Adrenal gland (tissue), 12 donors: ENCODE data around the gene FABP1. TPM values are rescaled to one million over a fixed set of nuclear protein-coding genes. Genes with fewer than 3 reads are reported as not detected.

Source experiments
- DNase-seq, 7 donors: peaks; one replicate each; pipeline ENCODE4 v3.0.0-alpha.2; 2019 to 2020
- H3K27ac ChIP-seq, 5 donors: fragments of 200-600 bp; sonication (generic) in 4 of 5; 1 replicate in 3 of 5; 2 replicates in 2 of 5; pipeline versions ENCODE4 v1.5.1 to v1.8.0; 2016 to 2020; ENCODE audit warnings: mild to moderate bottlenecking in 1 of 5
- H3K27me3 ChIP-seq: fragments of 200-600 bp; 2 replicates; pipeline ENCODE4 v1.8.0; 2021
- H3K36me3 ChIP-seq, 2 donors: fragments of 200-600 bp; replicated peaks in 1 of 2; 1 replicate in 1 of 2; 2 replicates in 1 of 2; pipeline versions ENCODE4 v1.5.1 to v1.8.0; 2018 to 2022
- H3K4me1 ChIP-seq, 2 donors: fragments of 200-600 bp; replicated peaks in 1 of 2; 1 replicate in 1 of 2; 2 replicates in 1 of 2; pipeline versions ENCODE4 v1.5.1 to v1.8.0; 2018 to 2021
- H3K4me3 ChIP-seq, 4 donors: fragments of 200-600 bp; sonication (generic) in 3 of 4; one replicate each; pipeline ENCODE4 v1.5.1; 2016 to 2018
- H3K9me3 ChIP-seq, 3 donors: fragments of 200-600 bp; sonication (generic) in 1 of 3; replicated peaks in 1 of 3; 1 replicate in 2 of 3; 2 replicates in 1 of 3; pipeline versions ENCODE4 v1.5.1 to v1.8.0; 2016 to 2021
- CTCF ChIP-seq, 6 experiments: fragments of 450-650 bp in 4 of 6; fragments of 200-600 bp in 2 of 6; sonication (generic) in 1 of 6; IDR thresholded peaks; 1 replicate in 5 of 6; 2 replicates in 1 of 6; pipeline versions ENCODE4 v1.5.1 to v1.8.0; 2016 to 2021; ENCODE audit warnings: antibody characterized with exemption in 6 of 6, mild to moderate bottlenecking in 2 of 6, moderate library complexity in 1 of 6
- POLR2A ChIP-seq, 2 donors: fragments of 450-650 bp; IDR thresholded peaks; one replicate each; pipeline ENCODE4 v1.6.1; 2017; ENCODE audit warnings: antibody characterized with exemption in 2 of 2, mild to moderate bottlenecking in 2 of 2, moderate library complexity in 1 of 2
- WGBS, 4 donors: extraction: QIAGEN DNeasy Blood & Tissue Kit in 2 of 4; methylation state at CpG; one replicate each; pipeline versions ENCODE4 v1.1.5 to v1.1.7; 2013 to 2017; 5-methylcytosine and 5-hydroxymethylcytosine counted together
- intact Hi-C, 2 donors: fragments of 100-400 bp; cut with DNase I; formaldehyde crosslinking; loops; one replicate each; pipeline versions ENCODE4 v1.14.1 to v1.15.0; 2022 to 2023
- polyA plus RNA-seq, 3 donors: library from polyadenylated mRNA; stranded (reverse); fragments of 200-250 nt in 2 of 3; fragments of 350-450 nt in 1 of 3; fragmentation: Illumina TruSeq in 1 of 3; extraction: RNeasy Lipid Tissue Mini Kit (QIAGEN cat#74804) in 1 of 3; gene quantifications; one replicate each; pipeline ENCODE4 v1.2.3, GENCODE V29; 2013 to 2014
- total RNA-seq, 9 donors: library from RNA; depleted of rRNA in 4 of 9; stranded (reverse); fragments of >200 nt in 4 of 9; fragments of 120-200 nt in 1 of 9; fragmentation: NEBNext Ultra II Directional in 1 of 9; extraction: Animal tissue kit (Norgen Biotek cat#: 25700) in 1 of 9; gene quantifications; one replicate each; pipeline versions ENCODE4 v1.1.0 to v1.2.4, GENCODE V29; 2013 to 2023
- donor health status: healthy with polysubstance abuse.
- donor health status: Bipolar disorder and iron deficiency.
- donor health status: DM: yes; HTN: yes; CAD: no.
- donor health status: DM: no; HTN: no; CAD: no.
- donor health status: DM: no; HTN: no; CAD: no.
- donor health status: DM: yes; HTN: yes; CAD: no.

FABP1 gene
- total and polyA plus RNA-seq, 12 donors: 0.43 to 4.9 (median 1.0) TPM; not detected in 7

DNA sequence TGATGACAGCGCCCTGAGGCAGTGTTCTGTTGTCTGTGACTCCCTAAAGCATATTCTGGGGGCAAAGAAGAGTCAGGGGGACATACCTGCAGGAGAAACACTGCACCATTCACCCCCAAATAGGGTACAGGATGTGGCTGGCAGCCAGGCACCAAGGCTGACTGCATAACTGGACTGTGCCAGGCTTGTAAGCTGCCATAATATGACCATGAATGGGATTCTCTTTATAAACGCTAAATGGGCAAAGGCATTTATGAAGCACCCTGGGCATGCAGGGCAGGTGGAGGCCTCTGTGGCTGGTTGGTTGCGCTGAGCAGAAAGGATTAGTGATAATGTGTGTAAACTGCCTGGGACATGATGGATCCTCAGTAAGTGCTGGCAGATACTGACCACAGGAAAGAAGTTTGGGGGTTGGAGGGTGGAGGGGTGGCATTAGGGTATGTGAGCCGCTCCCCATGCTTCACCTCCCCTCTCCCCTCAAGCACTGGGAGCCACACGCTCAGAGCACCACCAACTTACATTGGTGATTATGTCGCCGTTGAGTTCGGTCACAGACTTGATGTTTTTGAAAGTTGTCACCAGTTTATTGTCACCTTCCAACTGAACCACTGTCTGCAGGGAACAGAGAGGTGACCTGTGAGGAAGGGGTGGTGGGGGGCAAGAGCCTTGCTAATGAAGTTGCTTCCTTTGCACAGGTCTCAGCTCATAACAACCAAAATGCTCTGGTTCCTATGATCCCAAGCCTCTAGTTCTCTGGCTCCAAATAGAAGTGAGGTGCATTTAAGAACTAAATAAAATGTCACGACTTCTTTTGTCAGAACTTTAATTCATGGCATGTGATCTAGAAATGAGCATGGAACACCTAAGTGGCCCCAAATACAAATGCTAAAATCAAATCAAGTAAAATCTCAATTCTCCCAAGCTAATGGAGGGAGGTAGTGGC lies 3.6 kb downstream of the FABP1 start:
- Histone ChIP-seq H3K27me3 (peaks cover under 1% of the 10 kb centered on the region), H3K4me1 (no peaks in the 10 kb centered on the region), H3K4me3 (no peak overlapping the region), H3K27ac (no peak overlapping the region), H3K9me3 (no peaks in the 10 kb centered on the region), H3K36me3 (no peaks in the 10 kb centered on the region)
- DNase-seq: no peak
- 84 to 89% (median 85%) methylated on average over 9 of the region's 9 CpGs for WGBS, 4 donors
- TF ChIP-seq POLR2A (IDR thresholded peaks at IDR 0.05) (no peak), CTCF (IDR thresholded peaks at IDR 0.05) (no peak)
- intact Hi-C loops: no loop called here

DNA sequence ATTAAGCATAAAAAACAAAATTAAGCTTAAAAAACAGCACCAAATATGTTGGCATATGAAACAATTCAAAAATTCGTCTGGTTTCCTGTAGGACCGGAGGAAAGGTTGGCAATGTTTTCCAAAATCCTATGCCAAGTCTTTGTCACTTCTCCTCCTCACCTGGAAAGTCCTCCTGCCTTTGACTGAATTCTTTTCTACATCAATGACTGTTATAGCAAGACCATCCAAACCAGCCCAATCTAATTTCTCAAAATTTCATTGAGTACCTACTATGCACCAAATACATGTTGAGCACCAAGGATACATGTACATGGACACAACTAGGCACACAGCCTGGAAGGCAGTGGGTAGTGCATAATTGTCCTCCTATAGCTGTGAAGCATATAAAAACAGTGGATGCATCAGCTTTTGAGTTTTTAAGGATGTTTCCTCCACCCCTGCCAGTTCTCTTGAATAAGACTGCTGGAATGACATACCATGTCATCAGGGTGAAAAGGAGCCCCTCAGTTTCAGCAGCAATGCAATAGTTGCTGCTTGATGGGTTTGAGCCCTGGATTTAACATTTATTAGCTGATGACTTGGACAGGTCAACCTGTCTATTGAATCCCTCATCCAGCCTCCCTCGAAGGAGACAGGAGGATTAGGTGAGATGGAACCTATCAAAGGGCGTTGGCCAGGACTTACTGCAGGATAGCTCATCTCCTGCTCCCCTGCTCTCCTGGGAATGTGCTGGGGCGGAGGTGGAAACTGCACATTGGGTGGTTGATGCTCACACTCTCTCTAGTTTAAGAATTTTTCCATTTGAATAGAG lies 4.5 kb downstream of the FABP1 start:
- no peaks in the 10 kb centered on the region for H3K9me3 ChIP-seq
- no peaks in the 10 kb centered on the region for H3K4me1 ChIP-seq
- no peak for DNase-seq
- intact Hi-C loops: no loop called here
- H3K27me3 ChIP-seq: no peaks in the 10 kb centered on the region
- H3K4me3 ChIP-seq: no peak overlapping the region
- H3K36me3 ChIP-seq: no peaks in the 10 kb centered on the region
- no peak overlapping the region for H3K27ac ChIP-seq
- TF ChIP-seq POLR2A (IDR thresholded peaks at IDR 0.05) (no peak), CTCF (IDR thresholded peaks at IDR 0.05) (no peak)
- 64 to 70% (median 65%) methylated on average over 5 of the region's 5 CpGs for WGBS, 4 donors

- no peak for DNase-seq
- H3K4me1 ChIP-seq: no peaks in the 10 kb centered on the region
- H3K36me3 ChIP-seq: no peaks in the 10 kb centered on the region
- no peaks in the 10 kb centered on the region for H3K27me3 ChIP-seq
- 68 to 79% (median 75%) methylated on average over 8 of the region's 8 CpGs for WGBS, 4 donors
- no peaks in the 10 kb centered on the region for H3K9me3 ChIP-seq
- H3K27ac ChIP-seq: no peak overlapping the region
- TF ChIP-seq CTCF (IDR thresholded peaks at IDR 0.05): no peak
- no peak for TF ChIP-seq POLR2A (IDR thresholded peaks at IDR 0.05)
- intact Hi-C loops: no loop called here
- H3K4me3 ChIP-seq: no peak overlapping the region
Measured at GRCh38 chr2:88122141-88122884, 5.5 kb downstream of the FABP1 start.

DNA sequence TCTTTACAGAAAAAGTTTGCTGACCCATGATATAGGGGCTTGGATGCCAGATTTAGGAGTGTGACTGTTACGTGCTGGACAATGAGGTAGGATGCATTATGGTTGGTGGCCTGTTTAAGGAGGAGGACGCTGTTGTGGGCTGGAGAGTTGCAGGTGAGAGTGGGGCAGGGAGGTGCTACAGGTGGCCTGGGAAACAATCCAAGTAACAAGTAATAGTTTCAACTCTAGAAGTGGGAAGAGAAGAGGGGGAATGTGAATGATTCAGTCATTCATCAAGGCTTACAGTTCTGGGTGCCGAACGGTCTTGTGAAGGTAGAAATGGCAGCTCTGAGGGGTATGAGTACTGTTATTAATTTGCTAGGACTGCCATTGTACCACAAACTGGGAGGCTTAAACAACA lies 6.2 kb downstream of the FABP1 start:
- Histone ChIP-seq H3K36me3 (no peaks in the 10 kb centered on the region), H3K27me3 (no peaks in the 10 kb centered on the region), H3K9me3 (no peaks in the 10 kb centered on the region), H3K4me1 (no peaks in the 10 kb centered on the region), H3K4me3 (no peak overlapping the region), H3K27ac (no peak overlapping the region)
- no peak for DNase-seq
- intact Hi-C loops: no loop called here
- 75 to 98% (median 93%) methylated on average over 4 of the region's 4 CpGs for WGBS, 4 donors
- no peak for TF ChIP-seq POLR2A (IDR thresholded peaks at IDR 0.05)
